Colonic mucosa (tissue), 4 donors: ENCODE results near the gene PARD3B. TPM values are rescaled to one million over a fixed set of nuclear protein-coding genes. Genes with fewer than 3 reads are reported as not detected.

ENCODE experiments used
- DNase-seq: peaks from one replicate; pipeline ENCODE4 v3.0.0-alpha.2; 2020
- H3K27ac ChIP-seq: fragments of 200-600 bp; one replicate; pipeline ENCODE4 v1.8.0; 2021
- H3K27me3 ChIP-seq: fragments of 200-600 bp; one replicate; pipeline ENCODE4 v1.8.0; 2021
- H3K36me3 ChIP-seq: fragments of 200-600 bp; one replicate; pipeline ENCODE4 v1.8.0; 2021
- H3K4me1 ChIP-seq: fragments of 200-600 bp; one replicate; pipeline ENCODE4 v1.8.0; 2021; ENCODE audit warnings: mild to moderate bottlenecking
- H3K4me3 ChIP-seq: fragments of 200-600 bp; one replicate; pipeline ENCODE4 v1.8.0; 2021
- H3K9ac ChIP-seq, 2 donors: one replicate each; pipeline ENCODE4 v1.7.0; 2013; ENCODE audit warnings: control low read depth in 2 of 2, low read depth in 2 of 2, low read length in 2 of 2
- H3K9me3 ChIP-seq: fragments of 200-600 bp; one replicate; pipeline ENCODE4 v1.8.0; 2021
- CTCF ChIP-seq: fragments of 200-600 bp; IDR thresholded peaks from one replicate; pipeline ENCODE4 v1.8.0; 2022; ENCODE audit warnings: antibody characterized with exemption, mild to moderate bottlenecking
- intact Hi-C: fragments of 100-400 bp; cut with DNase I; formaldehyde crosslinking; loops from one replicate; pipeline ENCODE4 v1.14.1; 2022
- total RNA-seq, 2 donors: library from RNA; stranded (reverse); fragmentation: NEBNext Ultra II Directional in 1 of 2; extraction: Animal tissue kit (Norgen Biotek cat#: 25700) in 1 of 2; gene quantifications; one replicate each; pipeline ENCODE4 v1.2.1, GENCODE V29; 2021
- donor health status: healthy.
- donor health status: DM: no; HTN: no; CAD: no.
- donor health status: DM: no; HTN: no; CAD: no.

The PARD3B gene
- total RNA-seq, 2 donors from 2014 or later = 20.0 to 24.2 TPM

- H3K27ac ChIP-seq = no peak overlapping the region
- H3K9ac ChIP-seq = no peak overlapping the region
- no peak overlapping the region for H3K4me3 ChIP-seq
- no peak for TF ChIP-seq CTCF
- no peaks in the 10 kb centered on the region for H3K9me3 ChIP-seq
- intact Hi-C loops = no loop called here
- H3K36me3 ChIP-seq = no peaks in the 10 kb centered on the region
- H3K4me1 ChIP-seq = no peaks in the 10 kb centered on the region
- no peaks in the 10 kb centered on the region for H3K27me3 ChIP-seq
- DNase-seq = no peak
Observed at GRCh38 chr2:204877691-204878090, 332.4 kb downstream of the PARD3B start.

- H3K4me1 ChIP-seq = no peaks in the 10 kb centered on the region
- no peak for DNase-seq
- intact Hi-C loops = no loop called here
- no peak overlapping the region for H3K27ac ChIP-seq
- no peak overlapping the region for H3K9ac ChIP-seq
- no peak for TF ChIP-seq CTCF
- H3K27me3 ChIP-seq = no peaks in the 10 kb centered on the region
- H3K9me3 ChIP-seq = no peaks in the 10 kb centered on the region
- no peak overlapping the region for H3K4me3 ChIP-seq
- H3K36me3 ChIP-seq = no peaks in the 10 kb centered on the region
Observed at GRCh38 chr2:204880928-204881327, 335.7 kb downstream of the PARD3B start.

GRCh38 chr2:204881655-204882054, 336.4 kb downstream of the PARD3B start:
- no peaks in the 10 kb centered on the region for H3K36me3 ChIP-seq
- no peak overlapping the region for H3K27ac ChIP-seq
- no peak overlapping the region for H3K4me3 ChIP-seq
- intact Hi-C loops = no loop called here
- H3K4me1 ChIP-seq = no peaks in the 10 kb centered on the region
- DNase-seq = no peak
- TF ChIP-seq CTCF = no peak
- H3K27me3 ChIP-seq = no peaks in the 10 kb centered on the region
- no peak overlapping the region for H3K9ac ChIP-seq
- no peaks in the 10 kb centered on the region for H3K9me3 ChIP-seq

GRCh38 chr2:204885747-204886146, 340.5 kb downstream of the PARD3B start:
- H3K27me3 ChIP-seq = no peaks in the 10 kb centered on the region
- no peaks in the 10 kb centered on the region for H3K36me3 ChIP-seq
- no peaks in the 10 kb centered on the region for H3K4me1 ChIP-seq
- no peak overlapping the region for H3K27ac ChIP-seq
- intact Hi-C loops = no loop called here
- H3K4me3 ChIP-seq = no peak overlapping the region
- H3K9me3 ChIP-seq = no peaks in the 10 kb centered on the region
- DNase-seq = no peak
- H3K9ac ChIP-seq = no peak overlapping the region
- TF ChIP-seq CTCF = no peak

- intact Hi-C loops = no loop called here
- Histone ChIP-seq H3K9ac (no peak overlapping the region), H3K9me3 (no peaks in the 10 kb centered on the region), H3K4me1 (no peaks in the 10 kb centered on the region), H3K27ac (no peak overlapping the region), H3K4me3 (no peak overlapping the region), H3K36me3 (no peaks in the 10 kb centered on the region), H3K27me3 (no peaks in the 10 kb centered on the region)
- TF ChIP-seq CTCF = no peak
- DNase-seq = no peak
Observed at GRCh38 chr2:204886713-204887112, 341.4 kb downstream of the PARD3B start.

- H3K4me3 ChIP-seq = no peak overlapping the region
- no peaks in the 10 kb centered on the region for H3K9me3 ChIP-seq
- no peak overlapping the region for H3K9ac ChIP-seq
- no peak for DNase-seq
- no peaks in the 10 kb centered on the region for H3K4me1 ChIP-seq
- H3K27me3 ChIP-seq = no peaks in the 10 kb centered on the region
- H3K27ac ChIP-seq = no peak overlapping the region
- TF ChIP-seq CTCF = no peak
- no peaks in the 10 kb centered on the region for H3K36me3 ChIP-seq
- intact Hi-C loops = no loop called here
Observed at GRCh38 chr2:204888222-204888621, 342.9 kb downstream of the PARD3B start.
